Liver (tissue), 3 donors: Measurements from ENCODE around the gene NR6A1.

Experiments used
- ATF3 ChIP-seq: IDR thresholded peaks from 2 replicates; pipeline ENCODE4 v1.6.1; 2016; ENCODE audit warnings: antibody characterized with exemption
- CTCF ChIP-seq: fragments of 150-350 bp; IDR thresholded peaks from 2 replicates; pipeline ENCODE4 v1.5.1; 2017; ENCODE audit warnings: improper control_type of control experiment, low read depth, low read length; ENCODE audit not compliant: missing input control
- FOXA1 ChIP-seq: IDR thresholded peaks from 2 replicates; pipeline ENCODE4 v1.6.1; 2016; ENCODE audit warnings: antibody characterized with exemption
- GABPA ChIP-seq, 2 donors: IDR thresholded peaks in 1 of 2; conservative IDR thresholded peaks in 1 of 2; 2 replicates each; pipeline ENCODE4 v1.6.1; 2016; ENCODE audit warnings: antibody characterized with exemption in 2 of 2, mild to moderate bottlenecking in 1 of 2, moderate library complexity in 1 of 2
- HNF4A ChIP-seq, 2 donors: conservative IDR thresholded peaks; 2 replicates each; pipeline ENCODE4 v1.6.1; 2016; ENCODE audit warnings: antibody characterized with exemption in 2 of 2, mild to moderate bottlenecking in 2 of 2
- MAX ChIP-seq: IDR thresholded peaks from 2 replicates; pipeline ENCODE4 v1.6.1; 2016; ENCODE audit warnings: antibody characterized with exemption
- NR2F2 ChIP-seq: IDR thresholded peaks from 2 replicates; pipeline ENCODE4 v1.6.1; 2016; ENCODE audit warnings: antibody characterized with exemption
- RAD21 ChIP-seq, 2 donors: IDR thresholded peaks; 2 replicates each; pipeline ENCODE4 v1.6.1; 2016; ENCODE audit warnings: antibody characterized with exemption in 2 of 2, mild to moderate bottlenecking in 2 of 2
- REST ChIP-seq: IDR thresholded peaks from 2 replicates; pipeline ENCODE4 v1.6.1; 2016; ENCODE audit warnings: antibody characterized with exemption, mild to moderate bottlenecking
- RXRA ChIP-seq, 2 donors: IDR thresholded peaks; 2 replicates each; pipeline ENCODE4 v1.6.1; 2017 to 2018; ENCODE audit warnings: antibody characterized with exemption in 2 of 2, mild to moderate bottlenecking in 1 of 2
- SP1 ChIP-seq: IDR thresholded peaks from 2 replicates; pipeline ENCODE4 v1.6.1; 2018; ENCODE audit warnings: antibody characterized with exemption, mild to moderate bottlenecking
- YY1 ChIP-seq: IDR thresholded peaks from 2 replicates; pipeline ENCODE4 v1.6.1; 2016; ENCODE audit warnings: antibody characterized with exemption, mild to moderate bottlenecking
- ZBTB33 ChIP-seq: IDR thresholded peaks from 2 replicates; pipeline ENCODE4 v1.6.1; 2016; ENCODE audit warnings: antibody characterized with exemption
- donor health status: healthy.
- donor health status: healthy.

- TF ChIP-seq CTCF (no peak), ZBTB33 (no peak), FOXA1 (no peak), RAD21 (IDR thresholded peaks at IDR 0.05) (no peak), MAX (no peak), ATF3 (no peak), HNF4A (conservative IDR thresholded peaks at IDR 0.05) (no peak), YY1 (no peak), REST (no peak), NR2F2 (no peak), RXRA (IDR thresholded peaks at IDR 0.05) (no peak), SP1 (no peak), GABPA (IDR thresholded peaks at IDR 0.05 in 1 of 2, conservative IDR thresholded peaks at IDR 0.05 in 1 of 2) (no peak)
Observed at GRCh38 chr9:124635285-124635684, 135.8 kb downstream of the NR6A1 start.
